ENCODE data around the gene MED25. TPM values are rescaled to one million over a fixed set of nuclear protein-coding genes. Genes with fewer than 3 reads are reported as not detected.
A peak's percentile ranks its signal among the peaks of the same experiment; 100 is the strongest.

The MED25 gene
- total RNA-seq, 1 donor from 2014 or later, result 13.4 TPM

DNA sequence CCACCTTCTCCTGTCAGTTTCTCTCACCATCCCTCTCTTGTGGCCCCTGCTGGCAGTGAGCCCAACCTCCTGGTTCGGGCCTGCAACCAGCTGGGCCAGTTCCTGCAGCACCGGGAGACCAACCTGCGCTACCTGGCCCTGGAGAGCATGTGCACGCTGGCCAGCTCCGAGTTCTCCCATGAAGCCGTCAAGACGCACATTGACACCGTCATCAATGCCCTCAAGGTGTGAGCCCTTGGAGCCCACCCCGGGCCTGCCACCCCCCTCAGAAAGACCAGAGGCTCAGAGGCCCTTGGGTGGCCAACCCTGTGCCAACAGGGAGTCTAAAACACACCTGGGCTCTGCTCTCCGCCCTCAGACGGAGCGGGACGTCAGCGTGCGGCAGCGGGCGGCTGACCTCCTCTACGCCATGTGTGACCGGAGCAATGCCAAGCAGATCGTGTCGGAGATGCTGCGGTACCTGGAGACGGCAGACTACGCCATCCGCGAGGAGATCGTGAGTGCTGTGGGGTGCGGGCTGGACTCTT, 18.8 kb upstream of the MED25 start:
- DNase-seq, result no peak

DNA sequence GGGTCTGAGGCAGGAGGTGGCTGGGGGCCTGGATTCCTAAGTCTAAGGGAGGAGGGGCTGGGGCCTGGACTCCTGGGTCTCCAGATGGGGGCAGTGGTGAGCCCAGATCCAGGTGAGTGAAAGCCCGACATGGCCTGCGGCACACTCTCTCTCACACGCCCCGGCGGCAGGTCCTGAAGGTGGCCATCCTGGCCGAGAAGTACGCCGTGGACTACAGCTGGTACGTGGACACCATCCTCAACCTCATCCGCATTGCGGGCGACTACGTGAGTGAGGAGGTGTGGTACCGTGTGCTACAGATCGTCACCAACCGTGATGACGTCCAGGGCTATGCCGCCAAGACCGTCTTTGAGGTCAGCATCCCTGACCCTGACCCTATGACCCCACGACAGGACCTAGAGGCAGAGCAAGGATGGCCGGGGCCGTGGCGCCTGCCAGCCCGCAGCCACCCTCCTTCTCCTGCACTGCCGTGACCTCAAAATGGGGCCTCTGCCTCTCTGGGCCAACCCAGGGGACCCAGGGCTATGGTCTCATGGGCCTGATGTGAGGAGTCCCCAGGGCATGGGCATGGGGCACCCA, 18.2 kb upstream of the MED25 start:
- DNase-seq, result peak; percentile 20

DNA sequence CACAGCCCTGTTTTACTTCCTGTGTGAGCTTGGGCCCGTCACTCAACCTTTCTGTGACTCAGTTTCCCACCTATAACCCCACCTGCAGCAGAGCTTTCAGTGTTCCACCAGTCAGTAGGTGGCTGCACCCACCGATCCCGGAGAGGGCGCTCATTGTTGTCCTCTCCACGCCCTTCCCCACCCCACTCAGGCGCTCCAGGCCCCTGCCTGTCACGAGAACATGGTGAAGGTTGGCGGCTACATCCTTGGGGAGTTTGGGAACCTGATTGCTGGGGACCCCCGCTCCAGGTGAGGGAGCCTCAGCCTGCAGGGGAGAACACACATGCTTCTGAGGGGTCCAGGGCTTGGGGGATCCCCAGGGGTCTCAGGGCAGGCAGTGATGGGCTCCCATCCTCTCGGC, 17.3 kb upstream of the MED25 start:
- DNase-seq, result no peak

DNA sequence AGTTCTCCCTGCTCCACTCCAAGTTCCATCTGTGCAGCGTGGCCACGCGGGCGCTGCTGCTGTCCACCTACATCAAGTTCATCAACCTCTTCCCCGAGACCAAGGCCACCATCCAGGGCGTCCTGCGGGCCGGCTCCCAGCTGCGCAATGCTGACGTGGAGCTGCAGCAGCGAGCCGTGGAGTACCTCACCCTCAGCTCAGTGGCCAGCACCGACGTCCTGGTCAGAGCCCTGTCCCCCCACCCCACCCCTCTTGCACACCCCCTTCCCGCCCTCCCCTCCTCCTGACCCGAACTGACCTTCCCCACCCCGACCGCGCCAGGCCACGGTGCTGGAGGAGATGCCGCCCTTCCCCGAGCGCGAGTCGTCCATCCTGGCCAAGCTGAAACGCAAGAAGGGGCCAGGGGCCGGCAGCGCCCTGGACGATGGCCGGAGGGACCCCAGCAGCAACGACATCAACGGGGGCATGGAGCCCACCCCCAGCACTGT, 16.6 kb upstream of the MED25 start:
- DNase-seq, result no peak

DNA sequence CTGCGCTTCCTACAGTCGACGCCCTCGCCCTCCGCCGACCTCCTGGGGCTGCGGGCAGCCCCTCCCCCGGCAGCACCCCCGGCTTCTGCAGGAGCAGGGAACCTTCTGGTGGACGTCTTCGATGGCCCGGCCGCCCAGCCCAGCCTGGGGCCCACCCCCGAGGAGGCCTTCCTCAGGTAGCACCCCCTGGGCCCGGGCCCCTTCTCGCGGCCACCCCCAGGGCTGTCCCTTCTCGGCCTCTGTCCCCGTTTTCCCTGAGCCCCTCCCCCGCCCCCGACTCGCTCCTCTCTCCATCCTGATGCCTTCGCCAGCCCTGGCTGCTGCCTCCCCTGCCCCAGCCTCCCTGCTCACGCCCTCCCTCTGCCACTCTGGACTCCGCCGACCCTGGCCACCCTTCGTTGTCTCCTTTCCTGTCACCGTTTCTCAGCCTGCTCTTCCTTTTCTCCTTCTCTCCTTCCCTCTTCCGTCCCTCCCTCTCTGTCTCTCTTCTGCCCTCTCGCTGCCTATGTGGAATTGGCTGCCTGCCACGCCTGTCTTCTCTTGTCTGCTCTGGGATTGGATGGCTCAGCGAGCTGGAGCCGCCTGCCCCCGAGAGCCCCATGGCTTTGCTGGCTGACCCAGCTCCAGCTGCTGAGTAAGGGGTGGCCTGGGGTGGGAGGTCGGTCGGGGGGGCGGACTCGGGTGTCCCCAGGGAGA, 16.0 kb upstream of the MED25 start:
- DNase-seq, result peak; percentile 37

DNA sequence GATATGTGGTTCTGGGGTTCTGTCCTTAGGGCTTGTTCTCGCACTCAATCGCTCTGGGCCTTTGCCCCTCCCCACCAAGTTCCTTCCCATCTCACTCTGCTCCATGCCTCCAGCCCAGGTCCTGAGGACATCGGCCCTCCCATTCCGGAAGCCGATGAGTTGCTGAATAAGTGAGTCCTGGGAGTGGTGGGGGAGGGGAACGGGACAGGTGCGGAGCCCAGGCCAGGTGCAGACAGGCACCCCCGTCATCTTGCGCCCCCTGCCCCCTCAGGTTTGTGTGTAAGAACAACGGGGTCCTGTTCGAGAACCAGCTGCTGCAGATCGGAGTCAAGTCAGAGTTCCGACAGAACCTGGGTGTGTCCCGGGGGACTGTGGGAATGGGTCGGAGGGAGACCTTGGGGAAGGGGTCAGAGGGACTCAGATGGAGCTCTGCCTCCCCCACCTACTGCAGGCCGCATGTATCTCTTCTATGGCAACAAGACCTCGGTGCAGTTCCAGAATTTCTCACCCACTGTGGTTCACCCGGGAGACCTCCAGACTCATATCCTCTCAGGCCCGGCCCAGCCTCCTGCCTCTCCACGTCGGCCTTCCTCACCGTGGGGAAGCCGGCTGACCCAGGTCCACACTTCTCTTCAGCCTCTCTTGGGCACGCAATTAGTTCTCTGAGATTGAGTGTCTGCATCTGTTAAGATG, 15.1 kb upstream of the MED25 start:
- DNase-seq, result no peak

DNA sequence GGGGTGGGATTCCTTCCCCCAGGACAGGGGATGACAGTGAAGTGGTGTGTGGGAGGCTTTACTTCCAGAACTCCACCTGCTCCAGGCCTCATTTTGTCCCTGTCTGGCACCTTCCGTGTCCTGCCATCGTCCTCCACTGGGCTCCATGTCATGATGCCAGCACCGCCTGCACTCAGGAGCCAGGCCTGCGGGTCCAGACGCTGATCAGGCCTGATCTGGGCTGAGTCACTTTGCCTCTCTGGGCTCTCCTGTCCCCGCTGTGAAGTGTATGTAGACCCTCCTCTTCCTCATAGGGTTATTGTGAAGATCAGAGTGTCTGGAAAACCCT, 14.6 kb upstream of the MED25 start:
- no peak for DNase-seq

DNA sequence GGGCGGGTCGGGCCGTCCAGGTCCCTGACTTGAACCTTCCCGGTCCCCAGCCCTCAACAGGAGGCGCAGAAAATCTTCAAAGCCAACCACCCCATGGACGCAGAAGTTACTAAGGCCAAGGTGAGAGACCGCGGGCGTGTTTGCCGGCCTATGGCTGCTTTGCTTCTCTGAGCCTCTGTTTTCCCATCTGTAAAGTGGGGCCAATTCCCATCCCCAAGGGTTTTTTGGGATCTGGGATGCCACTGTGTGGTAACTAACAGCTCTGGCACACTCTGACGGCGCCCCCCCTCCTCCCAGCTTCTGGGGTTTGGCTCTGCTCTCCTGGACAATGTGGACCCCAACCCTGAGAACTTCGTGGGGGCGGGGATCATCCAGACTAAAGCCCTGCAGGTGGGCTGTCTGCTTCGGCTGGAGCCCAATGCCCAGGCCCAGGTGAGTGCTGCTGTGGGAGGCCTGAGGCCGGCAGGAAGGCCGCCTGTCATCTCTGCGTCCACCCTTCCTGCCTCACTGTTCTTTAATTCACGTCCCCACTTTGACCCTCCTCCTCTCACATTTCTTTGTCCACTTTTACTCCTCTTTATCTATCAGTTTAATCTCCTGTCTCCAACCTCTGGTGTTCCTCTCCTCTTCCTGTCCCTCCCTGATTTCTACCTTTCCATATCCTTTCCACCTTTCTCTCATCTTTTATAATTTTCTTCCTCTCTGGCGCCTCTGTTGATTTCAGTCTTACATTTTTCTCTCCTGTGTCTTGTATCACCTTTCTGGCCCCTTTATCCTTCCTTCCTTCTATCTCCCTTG, 12.1 kb upstream of the MED25 start:
- no peak for DNase-seq

DNA sequence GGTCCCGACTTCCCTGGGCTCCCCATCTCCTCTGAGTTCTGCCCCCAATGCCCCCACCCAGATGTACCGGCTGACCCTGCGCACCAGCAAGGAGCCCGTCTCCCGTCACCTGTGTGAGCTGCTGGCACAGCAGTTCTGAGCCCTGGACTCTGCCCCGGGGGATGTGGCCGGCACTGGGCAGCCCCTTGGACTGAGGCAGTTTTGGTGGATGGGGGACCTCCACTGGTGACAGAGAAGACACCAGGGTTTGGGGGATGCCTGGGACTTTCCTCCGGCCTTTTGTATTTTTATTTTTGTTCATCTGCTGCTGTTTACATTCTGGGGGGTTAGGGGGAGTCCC, 11.5 kb upstream of the MED25 start:
- no peak for DNase-seq

DNA sequence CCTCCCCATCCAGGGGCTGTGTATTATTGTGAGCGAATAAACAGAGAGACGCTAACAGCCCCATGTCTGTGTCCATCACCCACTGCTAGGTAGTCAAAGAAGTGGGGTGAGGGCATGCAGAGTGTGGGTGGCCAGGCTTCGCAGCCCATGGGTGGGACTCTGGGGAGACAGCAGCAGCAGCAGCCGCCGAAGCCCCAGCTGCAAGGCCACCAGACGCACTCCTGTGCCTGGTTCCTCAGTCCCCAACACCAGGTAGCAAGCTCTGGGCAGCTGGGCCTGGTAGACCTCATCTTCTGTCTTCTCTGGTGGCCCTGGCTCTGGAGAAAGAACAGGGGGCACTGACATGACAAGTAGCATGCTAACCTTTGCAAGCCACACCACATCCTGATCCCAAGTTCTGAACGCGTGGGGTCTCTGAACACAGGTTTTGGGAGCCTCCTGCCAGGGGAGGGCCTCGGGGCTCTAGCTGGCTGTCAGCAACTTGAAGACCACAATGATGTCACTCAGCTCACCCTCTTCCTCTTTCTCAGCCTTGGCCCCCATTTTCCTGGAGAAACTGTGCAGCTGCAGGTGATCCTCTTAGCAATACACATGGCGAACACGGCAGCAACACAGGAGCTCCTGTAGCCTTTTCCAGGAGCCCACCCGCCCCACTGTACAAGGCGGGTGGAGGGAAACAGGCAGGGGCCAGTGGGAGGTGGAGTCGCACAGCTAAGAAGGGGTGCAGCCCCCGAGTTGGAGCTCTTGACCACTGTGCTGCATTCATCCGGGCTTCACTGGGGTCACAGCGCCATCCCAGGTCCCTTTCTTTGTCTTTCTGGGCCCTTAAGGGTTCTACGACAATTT, 10.8 kb upstream of the MED25 start:
- DNase-seq, result no peak

DNA sequence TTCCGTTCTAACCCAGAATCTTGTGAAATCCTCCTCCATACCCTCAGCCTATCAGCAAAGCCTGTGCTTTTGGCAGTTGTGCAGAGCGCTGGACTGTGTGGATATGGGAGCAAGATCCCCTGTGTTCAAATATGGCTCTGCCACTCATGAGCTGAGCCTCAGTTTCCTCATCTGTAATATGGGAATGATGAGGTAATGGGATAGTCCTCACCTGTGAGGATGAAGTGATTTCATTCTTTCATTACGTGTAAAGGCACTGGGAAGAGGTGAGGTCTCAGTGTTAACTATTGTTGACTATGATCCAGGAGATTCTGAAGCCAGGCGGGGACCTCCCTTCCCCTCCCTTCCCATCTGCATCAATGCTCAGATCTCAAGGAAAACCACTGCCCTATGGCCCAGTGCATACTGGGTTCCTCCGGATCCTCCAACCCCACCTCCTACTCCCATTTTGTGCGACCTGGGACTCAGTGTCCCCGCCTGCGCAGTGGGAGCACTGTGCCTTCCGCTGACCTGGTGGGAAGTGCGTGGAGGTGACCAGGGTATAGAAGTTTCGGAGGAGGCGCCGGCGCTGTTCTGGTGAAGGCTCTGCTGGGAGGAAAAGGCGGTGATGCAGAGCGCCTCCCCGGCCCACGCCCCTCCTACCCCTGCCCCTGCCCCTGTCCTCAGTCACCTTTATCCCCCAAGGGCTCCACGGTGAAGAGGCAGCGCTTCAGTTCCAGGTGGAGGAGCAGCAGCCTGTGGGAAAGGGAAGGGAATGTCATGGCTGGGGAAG, 10.0 kb upstream of the MED25 start:
- no peak for DNase-seq

DNA sequence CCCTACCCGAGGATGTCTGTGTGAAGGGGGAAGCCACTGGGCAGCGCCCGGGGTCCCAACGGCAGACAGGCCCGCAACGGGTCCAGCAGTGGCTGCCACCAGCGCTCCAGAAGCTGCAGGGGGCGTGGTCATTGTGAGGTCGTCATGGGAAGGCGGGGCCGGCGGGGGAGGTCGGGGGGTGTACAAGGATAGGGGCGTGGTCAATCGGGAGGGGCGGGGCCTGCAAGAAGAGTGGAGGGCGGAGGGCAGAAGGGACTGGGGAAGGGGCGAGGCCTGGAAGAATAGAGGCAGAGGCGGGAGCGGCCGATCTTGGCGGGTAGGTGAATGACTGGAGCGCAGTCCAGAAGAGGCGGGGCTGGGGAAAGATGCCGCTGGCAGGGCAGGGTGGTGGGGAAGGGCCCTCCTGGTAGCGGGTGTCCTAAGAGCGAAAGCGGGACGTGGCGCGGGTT, 9.4 kb upstream of the MED25 start:
- DNase-seq, result peak; percentile 90

DNA sequence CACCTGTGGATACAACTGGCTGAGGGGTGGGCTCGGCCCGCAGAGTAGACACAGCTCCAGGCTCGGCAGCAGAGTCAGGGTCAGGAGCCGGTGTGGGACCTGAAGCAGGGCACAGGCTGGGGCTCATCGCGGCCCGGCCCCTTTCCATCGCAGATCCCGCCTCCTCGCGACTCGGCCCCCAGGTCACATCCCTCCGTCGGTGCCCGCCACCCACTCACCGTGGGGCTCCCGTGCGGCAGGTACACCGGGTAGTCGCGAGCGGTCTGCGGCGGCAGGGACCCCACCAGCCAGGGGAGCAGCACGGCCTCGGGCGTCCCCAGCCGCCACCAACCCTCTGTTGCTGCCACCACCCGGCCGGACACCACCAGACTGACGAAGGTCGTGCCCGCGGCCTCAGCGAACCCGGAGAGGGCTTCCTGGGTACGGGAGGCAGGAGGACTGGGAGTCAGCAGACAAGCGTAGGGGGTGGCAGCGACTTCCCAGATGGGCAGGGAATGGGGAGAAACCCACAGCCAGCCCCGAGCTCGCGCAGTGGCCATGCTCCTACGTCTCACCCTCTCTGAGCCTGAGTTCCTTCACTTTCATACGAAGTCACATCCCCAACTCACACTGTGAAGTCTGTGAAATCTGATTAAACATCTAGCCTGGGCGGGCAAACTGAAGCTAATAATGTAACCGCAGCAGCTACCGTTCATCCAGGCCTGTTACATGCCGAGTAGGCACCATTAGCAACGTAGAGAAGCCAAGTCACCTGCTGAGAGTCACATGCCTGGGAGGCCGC, 8.7 kb upstream of the MED25 start:
- DNase-seq, result peak; percentile 31

DNA sequence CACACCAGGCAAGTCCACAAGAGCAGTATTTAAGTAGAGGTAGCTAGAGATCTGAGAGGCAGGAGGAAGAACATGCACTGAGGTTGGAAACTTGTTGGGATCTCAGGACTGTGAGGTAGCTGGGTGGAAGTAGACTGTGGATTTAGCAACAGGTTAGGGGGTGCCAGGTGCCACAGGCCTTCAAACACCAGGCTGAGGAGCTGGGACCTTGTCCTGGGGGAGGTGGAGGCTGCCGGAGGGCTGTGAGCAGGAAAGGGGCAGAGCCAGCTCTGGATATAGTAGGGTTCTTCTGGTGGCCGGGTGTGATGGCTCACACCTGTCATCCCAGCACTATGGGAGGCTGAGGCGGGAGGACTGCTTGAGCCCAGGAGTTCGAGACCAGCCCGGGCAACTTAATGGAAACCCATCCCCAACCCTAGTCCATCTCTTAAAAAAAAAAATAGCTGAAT, 8.1 kb upstream of the MED25 start:
- no peak for DNase-seq

DNA sequence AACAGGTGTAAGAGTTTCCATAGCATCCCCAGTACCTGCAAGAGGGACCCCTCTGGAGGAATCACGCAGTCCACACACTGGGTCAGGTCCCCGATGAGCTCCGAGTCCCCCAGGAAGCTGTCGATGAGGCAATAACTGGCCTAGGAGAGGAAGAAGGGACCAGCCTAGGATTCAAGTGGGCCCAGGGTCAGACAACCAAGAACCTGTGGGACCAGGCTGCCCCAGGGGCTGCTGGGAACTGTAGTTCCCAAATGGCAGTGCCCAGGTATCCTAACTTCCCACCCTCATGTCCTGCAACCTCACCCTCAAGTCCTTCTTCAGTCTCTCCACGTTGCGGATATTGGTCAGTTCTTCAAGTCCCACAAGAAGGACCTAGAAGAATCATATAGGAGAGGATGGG, 6.8 kb upstream of the MED25 start:
- no peak for DNase-seq

DNA sequence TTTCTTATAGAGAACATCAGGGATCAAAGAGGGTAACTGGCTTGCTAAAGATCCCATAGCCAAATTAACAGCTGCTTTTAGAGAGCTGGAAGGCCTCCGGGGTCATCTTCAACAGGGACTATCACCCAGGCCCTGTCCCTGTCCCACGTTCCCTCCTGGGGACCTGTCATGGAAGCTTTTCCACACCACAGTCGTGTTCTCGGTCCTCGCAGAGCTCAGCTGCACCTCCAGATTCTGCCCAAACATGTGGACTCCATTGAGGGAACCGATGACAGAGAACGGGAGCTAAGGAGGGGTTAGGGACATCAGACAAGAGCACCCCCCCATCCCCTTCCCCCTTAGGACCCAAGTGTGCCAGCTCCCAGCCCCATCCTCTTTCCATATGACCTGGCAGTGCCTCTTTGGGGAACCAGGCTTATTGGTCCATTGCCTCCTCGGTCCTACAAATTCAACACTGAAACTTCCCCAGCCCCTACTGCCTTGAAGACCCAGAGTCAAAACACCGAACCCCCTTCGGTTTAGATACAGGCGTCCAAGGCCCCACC, 5.6 kb upstream of the MED25 start:
- no peak for DNase-seq

DNA sequence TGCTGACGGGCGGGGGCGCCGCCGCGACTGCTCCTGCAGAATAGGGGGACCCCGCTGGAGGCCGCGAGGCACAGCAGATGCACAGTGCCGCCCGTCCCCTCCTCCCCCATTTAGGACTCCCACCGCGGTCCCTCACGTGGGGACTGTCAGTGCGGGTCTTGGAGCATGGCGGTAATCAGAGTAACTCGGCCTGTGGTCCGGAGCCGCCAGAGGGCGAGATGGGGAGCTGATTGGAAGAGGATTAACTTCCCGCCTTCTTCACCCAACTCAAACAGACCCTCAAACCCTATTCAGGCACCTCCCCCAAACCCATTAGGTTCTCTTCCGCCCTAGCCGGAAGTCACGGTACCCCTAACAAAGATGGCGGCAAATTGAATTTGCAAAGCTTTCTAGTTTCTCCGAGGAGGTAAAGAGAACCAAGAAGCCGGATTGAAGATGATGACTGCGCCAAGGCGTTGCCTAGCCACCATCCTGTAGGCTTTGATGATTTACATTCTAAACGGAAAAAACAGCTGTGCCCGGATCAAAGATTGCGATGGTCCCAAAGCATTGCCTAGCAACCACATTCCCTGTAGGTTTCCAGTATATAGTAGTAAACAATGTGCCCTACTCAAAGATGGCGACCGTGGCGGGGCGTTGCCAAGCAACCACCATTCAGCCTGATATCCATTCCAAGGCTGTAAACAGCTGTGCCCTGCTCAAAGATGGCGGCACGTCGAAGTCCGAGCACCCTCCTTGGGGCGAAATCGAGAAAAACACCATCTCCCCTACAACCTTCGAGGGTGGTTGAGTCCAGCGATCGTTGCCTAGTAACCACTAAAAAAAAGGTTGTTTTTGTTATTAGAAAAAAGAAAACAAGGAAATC, 4.9 kb upstream of the MED25 start, which contains the start of gene FUZ:
TSS of gene FUZ (minus strand) at position 296 of the 865 bp plus-strand sequence. CDS start at position 110, 186 bp downstream.
- peak; percentile 99 for DNase-seq

DNA sequence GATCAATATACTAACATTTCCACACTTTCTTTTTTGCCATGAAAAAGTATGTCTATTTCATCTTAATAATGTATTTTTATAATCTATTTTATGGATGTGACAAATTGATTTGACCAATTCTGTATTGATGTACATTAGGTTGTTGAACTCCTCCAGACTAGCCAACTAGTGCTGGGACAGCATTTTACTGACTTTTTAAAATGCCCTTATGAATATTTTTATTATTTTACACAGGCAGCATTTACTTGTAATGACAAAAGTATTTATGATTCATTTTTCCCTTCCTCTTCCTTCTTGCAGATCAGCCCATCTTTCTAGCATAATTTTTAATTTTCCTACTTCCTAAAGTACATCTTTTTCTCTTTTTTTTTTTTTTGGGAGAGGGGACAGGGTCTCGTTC, 4.1 kb upstream of the MED25 start:
- no peak for DNase-seq

DNA sequence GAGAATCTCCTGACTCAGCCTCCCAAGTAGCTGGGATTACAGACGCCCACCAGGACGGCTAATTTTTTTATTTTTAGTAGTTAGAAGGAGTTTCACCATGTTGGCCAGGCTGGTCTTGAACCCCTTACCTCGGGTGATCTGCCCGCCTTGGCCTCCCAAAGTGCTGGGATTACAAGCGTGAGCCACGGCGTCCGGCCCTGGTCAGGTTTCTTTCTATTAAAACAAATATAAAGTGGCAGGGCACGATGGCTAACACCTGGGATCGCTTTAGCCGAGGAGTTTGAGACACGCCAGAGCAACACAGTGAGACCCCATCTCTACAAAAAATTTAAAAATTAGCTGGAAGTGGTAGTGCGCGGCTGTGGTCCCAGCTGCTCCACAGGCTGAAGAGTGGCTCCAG, 1.5 kb upstream of the MED25 start:
- DNase-seq, result no peak
